HTR-8/SVneo (cell line): ENCODE results near the gene FCAMR.
A peak's percentile ranks its signal among the peaks of the same experiment; 100 is the strongest.
"Not testable (repeated sequence)": the region's sequence is repeated elsewhere in the genome, so short reads cannot be mapped to it uniquely, and the experiment has no call there.

Source experiments
- DNase-seq: peaks from one replicate; pipeline ENCODE4 v3.0.0; 2011; ENCODE audit warnings: low spot score, mixed read lengths; ENCODE audit not compliant: insufficient read length
- FAIRE-seq: peaks from 2 replicates; lab custom pipeline; 2011; peaks lifted over from hg19 to GRCh38; lab: Jason Lieb, UNC

The FCAMR gene

GRCh38 chr1:206939841-206940587, 30.2 kb downstream of the FCAMR start:
- no peak for FAIRE-seq

GRCh38 chr1:206939131-206939530, 31.1 kb downstream of the FCAMR start:
- DNase-seq (no peak), FAIRE-seq (no peak)

More at GRCh38 chr1:206939841-206940587, 30.2 kb downstream of the FCAMR start:
- DNase-seq = no peak

GRCh38 chr1:206937425-206937824, 32.8 kb downstream of the FCAMR start:
- no peak for DNase-seq
- no peak for FAIRE-seq

GRCh38 chr1:206935491-206936067, 34.7 kb downstream of the FCAMR start:
- DNase-seq (no peak), FAIRE-seq (no peak)

GRCh38 chr1:206933333-206933945, 36.8 kb downstream of the FCAMR start:
- no peak for DNase-seq

GRCh38 chr1:206932177-206932576, 38.1 kb downstream of the FCAMR start:
- FAIRE-seq = no peak
- no peak for DNase-seq

More at GRCh38 chr1:206933333-206933945, 36.8 kb downstream of the FCAMR start:
- FAIRE-seq = no peak

- DNase-seq (no peak), FAIRE-seq (no peak)
These were observed 38.6 kb downstream of the FCAMR start for GRCh38 chr1:206931709-206932108.

- FAIRE-seq (no peak), DNase-seq (no peak)
These were observed 40.0 kb downstream of the FCAMR start for GRCh38 chr1:206930210-206930798.

GRCh38 chr1:206929524-206929923, 40.7 kb downstream of the FCAMR start:
- no peak for FAIRE-seq

GRCh38 chr1:206926286-206926685, 44.0 kb downstream of the FCAMR start:
- FAIRE-seq (no peak), DNase-seq (no peak)

More at GRCh38 chr1:206929524-206929923, 40.7 kb downstream of the FCAMR start:
- DNase-seq = no peak

- no peak for DNase-seq
- FAIRE-seq = no peak
These were observed 45.0 kb downstream of the FCAMR start for GRCh38 chr1:206925106-206925736.

- FAIRE-seq = no peak
These were observed 45.6 kb downstream of the FCAMR start for GRCh38 chr1:206924592-206925105.

GRCh38 chr1:206923961-206924557, 46.2 kb downstream of the FCAMR start:
- not testable (repeated sequence) for DNase-seq
- peak; percentile 100 for FAIRE-seq

More at GRCh38 chr1:206924592-206925105, 45.6 kb downstream of the FCAMR start:
- DNase-seq = no peak

GRCh38 chr1:206923009-206923960, 47.0 kb downstream of the FCAMR start:
- FAIRE-seq (no peak), DNase-seq (no peak)

- no peak for DNase-seq
- no peak for FAIRE-seq
These were observed 47.7 kb downstream of the FCAMR start for GRCh38 chr1:206922524-206922923.

GRCh38 chr1:206921772-206922265, 48.4 kb downstream of the FCAMR start, which contains the start of gene FCMR:
Gene FCMR, minus strand, starts transcription at chr1:206921941. Its CDS starts 87 bp downstream, at chr1:206921854.
- no peak for DNase-seq
- FAIRE-seq = no peak

GRCh38 chr1:206918076-206918475, 52.2 kb downstream of the FCAMR start:
- FAIRE-seq (no peak), DNase-seq (no peak)

- FAIRE-seq (no peak), DNase-seq (no peak)
These were observed 54.1 kb downstream of the FCAMR start for GRCh38 chr1:206916000-206916709.
